SJSA1 (cell line): ENCODE results near the gene CNR1. TPM values are rescaled to one million over a fixed set of nuclear protein-coding genes. Genes with fewer than 3 reads are reported as not detected.

Experiments used
- DNase-seq, 2 experiments: peaks; one replicate each; pipeline ENCODE4 v3.0.0-alpha.2; 2015 to 2020; ENCODE audit warnings: low spot score in 2 of 2, low read depth in 1 of 2
- H3K27ac ChIP-seq: fragments of 250-450 bp; sonication (Bioruptor Pico); 2 replicates; pipeline ENCODE4 v1.5.1; 2020; ENCODE audit warnings: mild to moderate bottlenecking, moderate library complexity
- H3K27me3 ChIP-seq: fragments of 250-450 bp; sonication (Bioruptor Pico); replicated peaks from 2 replicates; pipeline ENCODE4 v1.5.1; 2020; ENCODE audit warnings: mild to moderate bottlenecking, moderate library complexity
- H3K36me3 ChIP-seq: fragments of 250-450 bp; sonication (Bioruptor Pico); 2 replicates; pipeline ENCODE4 v1.5.1; 2020; ENCODE audit warnings: mild to moderate bottlenecking
- H3K4me1 ChIP-seq: fragments of 250-450 bp; sonication (Bioruptor Pico); replicated peaks from 2 replicates; pipeline ENCODE4 v1.6.1; 2021; ENCODE audit warnings: mild to moderate bottlenecking
- H3K4me3 ChIP-seq: fragments of 250-450 bp; sonication (Bioruptor Pico); 2 replicates; pipeline ENCODE4 v1.5.1; 2020; ENCODE audit warnings: mild to moderate bottlenecking
- H3K9me3 ChIP-seq: fragments of 250-450 bp; sonication (Bioruptor Pico); replicated peaks from 2 replicates; pipeline ENCODE4 v1.5.1; 2020; ENCODE audit warnings: mild to moderate bottlenecking
- total RNA-seq: library from RNA; depleted of rRNA; stranded (reverse); fragments of >200 nt; shearing (Covaris generic); gene quantifications from 2 replicates; pipeline ENCODE4 v1.2.3, GENCODE V29; 2014; rRNA removed

CNR1 gene
- total RNA-seq, 1 experiment from 2014 or later = 0.24 TPM

DNA sequence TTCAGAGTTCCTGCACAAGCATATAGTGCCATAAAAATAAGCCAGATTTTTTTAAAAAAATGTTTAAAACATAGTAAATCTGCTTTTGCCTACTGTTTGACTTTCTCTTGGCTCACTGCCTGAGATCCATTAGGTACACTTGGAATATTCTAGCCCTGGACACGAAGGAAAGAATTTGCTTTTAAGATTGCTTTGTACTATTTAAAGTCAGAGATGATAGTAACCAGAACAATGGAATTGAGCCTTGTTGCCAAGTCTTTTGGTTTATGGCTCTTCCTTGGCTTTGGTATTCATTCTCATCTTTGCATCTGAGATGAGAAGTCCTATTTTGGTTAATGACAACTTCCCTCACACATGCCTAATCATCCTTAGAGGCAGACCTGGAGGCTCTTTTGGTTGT is 32.4 kb downstream of the CNR1 start:
- no peaks in the 10 kb centered on the region for H3K36me3 ChIP-seq
- H3K9me3 ChIP-seq = no peaks in the 10 kb centered on the region
- no peaks in the 10 kb centered on the region for H3K27me3 ChIP-seq
- DNase-seq = no peak
- no peak overlapping the region for H3K4me3 ChIP-seq
- no peaks in the 10 kb centered on the region for H3K4me1 ChIP-seq
- H3K27ac ChIP-seq = no peak overlapping the region

DNA sequence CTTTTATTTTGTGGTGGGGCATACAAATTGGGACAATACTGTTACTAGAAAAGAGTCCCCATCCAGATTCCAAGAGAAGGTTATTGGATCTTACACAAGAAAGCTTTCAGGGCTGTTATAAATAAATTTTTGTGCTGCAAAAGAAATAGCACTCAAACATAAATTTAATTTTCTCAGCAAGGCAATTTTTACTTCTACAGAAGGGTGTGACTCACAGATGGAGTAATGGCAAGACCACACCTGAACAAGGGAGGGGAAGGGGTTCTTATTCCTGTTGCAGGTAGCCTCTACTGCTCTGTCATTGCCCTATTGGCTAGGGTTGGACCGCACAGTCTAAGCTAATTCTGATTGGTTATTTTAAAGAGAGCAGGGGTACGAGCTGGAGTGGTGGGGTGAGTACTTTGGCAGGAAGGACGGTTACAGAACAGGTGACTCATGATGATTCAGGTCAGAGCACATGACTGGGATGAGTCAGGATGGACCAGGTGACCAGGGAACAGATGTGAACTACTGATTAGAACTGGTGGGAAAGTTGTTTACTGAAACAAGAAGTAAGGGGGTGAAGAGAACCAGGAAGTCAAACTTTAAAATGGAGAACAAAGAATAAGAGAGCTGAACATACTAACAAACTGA is 41.1 kb downstream of the CNR1 start:
- no peaks in the 10 kb centered on the region for H3K27me3 ChIP-seq
- no peak for DNase-seq

DNA sequence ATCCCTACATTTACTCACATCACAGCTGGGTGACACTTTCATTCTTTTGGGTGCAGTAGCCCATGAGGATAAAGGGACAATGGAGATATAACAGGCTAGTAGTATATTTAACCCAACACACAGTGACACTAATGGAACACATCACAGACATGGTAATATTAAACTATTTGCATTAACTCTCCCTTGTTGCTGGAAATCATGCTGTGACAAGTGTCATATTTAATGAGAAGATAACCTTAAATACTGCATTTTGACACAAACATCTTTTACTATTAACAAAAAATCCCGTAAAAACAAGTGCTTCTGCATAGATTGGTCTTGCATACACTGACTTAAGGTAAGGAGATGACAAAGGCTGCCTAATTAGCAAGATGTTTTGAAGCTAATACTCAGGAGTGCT is 45.5 kb downstream of the CNR1 start:
- H3K4me3 ChIP-seq = no peak overlapping the region
- no peak overlapping the region for H3K27ac ChIP-seq
- H3K27me3 ChIP-seq = no peaks in the 10 kb centered on the region
- H3K9me3 ChIP-seq = no peaks in the 10 kb centered on the region
- no peaks in the 10 kb centered on the region for H3K36me3 ChIP-seq
- no peaks in the 10 kb centered on the region for H3K4me1 ChIP-seq
- no peak for DNase-seq

More for the DNA sequence above, 41.1 kb downstream of the CNR1 start:
- Histone ChIP-seq H3K36me3 (no peaks in the 10 kb centered on the region), H3K27ac (no peak overlapping the region), H3K9me3 (no peaks in the 10 kb centered on the region), H3K4me1 (no peaks in the 10 kb centered on the region), H3K4me3 (no peak overlapping the region)

DNA sequence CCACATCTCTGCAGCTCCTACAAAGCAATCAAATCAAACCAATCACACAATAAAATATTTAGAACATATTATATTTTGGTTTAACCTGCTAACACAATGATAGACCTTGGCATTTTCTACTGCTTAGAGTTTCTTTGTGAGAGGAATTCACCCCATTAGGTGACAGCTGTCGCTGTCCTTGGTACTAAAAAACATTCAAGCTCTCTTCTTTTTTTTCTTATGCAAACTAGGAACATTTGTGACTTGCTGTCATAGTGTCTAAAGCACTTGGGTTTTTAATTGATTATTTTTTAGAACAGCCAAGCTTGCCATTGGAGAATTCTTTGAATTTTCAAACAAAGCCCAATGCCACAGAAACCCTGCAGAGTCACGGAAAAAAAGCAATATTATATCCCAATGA is 46.4 kb downstream of the CNR1 start:
- no peaks in the 10 kb centered on the region for H3K4me1 ChIP-seq
- DNase-seq = no peak
- H3K27me3 ChIP-seq = no peaks in the 10 kb centered on the region

DNA sequence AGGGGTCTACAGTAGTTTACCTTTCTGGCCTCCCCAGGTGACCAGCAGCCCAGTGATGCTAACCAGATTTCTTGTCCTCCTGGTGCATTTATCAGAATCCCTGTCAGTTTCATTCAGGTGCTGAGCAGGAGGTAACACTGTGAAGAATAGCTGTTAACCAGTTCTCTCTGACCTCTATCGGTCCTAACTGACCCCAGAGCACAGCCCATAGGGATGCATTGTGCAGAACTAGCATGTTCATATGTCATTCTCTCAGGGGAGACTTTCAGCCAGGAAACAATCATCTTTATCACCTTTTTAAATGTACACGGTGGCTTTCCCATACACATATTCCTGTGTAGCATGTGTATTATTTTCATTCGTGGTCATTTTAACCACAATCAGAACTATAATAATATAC is 49.9 kb downstream of the CNR1 start:
- H3K4me3 ChIP-seq = no peak overlapping the region
- no peaks in the 10 kb centered on the region for H3K4me1 ChIP-seq
- no peaks in the 10 kb centered on the region for H3K36me3 ChIP-seq
- H3K9me3 ChIP-seq = no peaks in the 10 kb centered on the region
- H3K27me3 ChIP-seq = 0 out of 2 replicates have a peak, but pooled peaks cover 5% of the 10 kb centered on the region
- no peak for DNase-seq
- H3K27ac ChIP-seq = no peak overlapping the region

More for the DNA sequence above, 46.4 kb downstream of the CNR1 start:
- Histone ChIP-seq H3K36me3 (no peaks in the 10 kb centered on the region), H3K9me3 (no peaks in the 10 kb centered on the region), H3K27ac (no peak overlapping the region), H3K4me3 (no peak overlapping the region)

DNA sequence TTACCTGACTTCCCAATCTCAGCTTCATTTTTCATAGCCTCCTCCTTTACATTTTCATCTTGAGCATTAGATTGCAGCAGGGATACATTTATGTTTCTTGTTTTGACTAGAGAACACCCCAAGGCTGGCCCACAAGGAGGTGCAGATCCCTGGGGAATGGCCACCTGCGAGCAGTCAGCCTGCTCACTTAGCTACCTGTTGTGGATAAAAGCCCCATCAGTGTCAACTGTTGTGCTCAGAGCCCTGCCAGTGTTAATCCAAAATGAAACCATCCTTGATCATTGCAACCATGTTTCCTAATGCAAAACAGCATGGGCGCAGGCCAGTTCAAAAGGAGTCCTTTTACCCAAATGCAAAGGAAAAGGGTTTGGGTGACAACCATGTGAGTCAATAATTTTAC is 50.8 kb downstream of the CNR1 start:
- Histone ChIP-seq H3K9me3 (no peaks in the 10 kb centered on the region), H3K27ac (no peak overlapping the region), H3K4me1 (no peaks in the 10 kb centered on the region), H3K27me3 (0 out of 2 replicates have a peak, but pooled peaks cover 5% of the 10 kb centered on the region), H3K36me3 (no peaks in the 10 kb centered on the region), H3K4me3 (no peak overlapping the region)
- no peak for DNase-seq

DNA sequence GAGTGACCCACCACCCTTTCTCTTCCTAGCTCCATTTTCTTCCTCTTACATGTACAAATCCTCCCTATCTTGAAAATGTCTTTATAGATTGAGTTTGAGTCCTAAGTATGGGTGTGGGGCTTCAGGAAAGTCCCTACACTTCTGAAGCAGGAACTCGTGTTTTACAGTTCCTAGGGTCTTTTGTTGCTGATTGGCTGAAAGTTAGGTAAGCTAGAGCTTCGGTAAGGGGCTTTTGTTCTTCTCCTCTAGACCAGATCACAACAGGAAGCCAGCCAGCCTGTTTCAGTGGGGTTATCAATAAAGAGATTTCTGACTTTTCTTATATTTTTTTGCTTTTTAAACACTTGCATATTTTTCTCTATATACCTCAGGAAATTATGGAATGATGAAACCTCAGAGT is 51.3 kb downstream of the CNR1 start:
- Histone ChIP-seq H3K4me3 (no peak overlapping the region), H3K36me3 (no peaks in the 10 kb centered on the region), H3K4me1 (no peaks in the 10 kb centered on the region), H3K27ac (no peak overlapping the region), H3K27me3 (0 out of 2 replicates have a peak, but pooled peaks cover 5% of the 10 kb centered on the region), H3K9me3 (no peaks in the 10 kb centered on the region)
- no peak for DNase-seq

DNA sequence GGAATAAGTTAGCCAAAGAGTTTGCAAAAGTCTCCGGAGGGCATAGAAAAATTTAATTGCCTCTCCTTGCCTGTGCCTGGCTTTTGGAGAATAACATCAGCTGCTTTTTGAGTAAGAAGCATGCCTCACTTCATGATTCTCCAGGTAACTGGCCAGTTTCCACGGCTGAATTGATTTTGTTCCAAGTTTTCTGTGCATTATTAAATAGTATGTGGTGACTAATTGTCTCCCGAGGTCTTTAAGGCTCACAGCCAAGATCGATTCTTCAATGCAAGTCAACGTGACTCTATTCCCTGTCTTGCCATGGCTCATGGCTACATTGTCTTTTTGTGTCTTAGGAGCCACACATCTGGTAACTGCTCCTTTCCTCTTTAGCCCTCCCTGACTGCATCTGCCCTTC is 54.2 kb downstream of the CNR1 start:
- Histone ChIP-seq H3K9me3 (no peaks in the 10 kb centered on the region), H3K4me3 (no peak overlapping the region), H3K27ac (no peak overlapping the region), H3K4me1 (no peaks in the 10 kb centered on the region), H3K36me3 (no peaks in the 10 kb centered on the region), H3K27me3 (0 out of 2 replicates have a peak, but pooled peaks cover 5% of the 10 kb centered on the region)
- DNase-seq = no peak

DNA sequence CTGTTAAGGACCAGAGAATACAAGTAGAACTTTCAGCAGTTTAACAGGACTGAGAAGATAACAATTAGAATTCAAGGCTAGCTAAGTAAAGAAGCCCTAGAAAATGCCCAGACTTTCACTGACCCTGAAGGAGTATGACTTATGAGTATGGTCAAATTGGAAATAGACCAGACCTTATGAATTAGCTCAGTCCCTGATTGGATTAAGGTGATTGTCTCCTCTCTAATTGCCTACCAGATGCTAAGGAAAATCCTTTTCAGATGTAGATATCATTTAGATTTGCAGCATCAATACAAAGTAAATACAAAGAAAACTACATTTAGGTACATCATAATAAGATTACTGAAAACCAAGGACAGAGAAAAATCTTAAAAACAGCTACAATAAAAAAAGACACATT is 58.9 kb downstream of the CNR1 start:
- Histone ChIP-seq H3K36me3 (no peaks in the 10 kb centered on the region), H3K27ac (no peak overlapping the region), H3K4me3 (no peak overlapping the region), H3K27me3 (peaks cover 4% of the 10 kb centered on the region; the same call in 1 of the 2 replicates), H3K4me1 (no peaks in the 10 kb centered on the region), H3K9me3 (no peaks in the 10 kb centered on the region)
- DNase-seq = no peak

DNA sequence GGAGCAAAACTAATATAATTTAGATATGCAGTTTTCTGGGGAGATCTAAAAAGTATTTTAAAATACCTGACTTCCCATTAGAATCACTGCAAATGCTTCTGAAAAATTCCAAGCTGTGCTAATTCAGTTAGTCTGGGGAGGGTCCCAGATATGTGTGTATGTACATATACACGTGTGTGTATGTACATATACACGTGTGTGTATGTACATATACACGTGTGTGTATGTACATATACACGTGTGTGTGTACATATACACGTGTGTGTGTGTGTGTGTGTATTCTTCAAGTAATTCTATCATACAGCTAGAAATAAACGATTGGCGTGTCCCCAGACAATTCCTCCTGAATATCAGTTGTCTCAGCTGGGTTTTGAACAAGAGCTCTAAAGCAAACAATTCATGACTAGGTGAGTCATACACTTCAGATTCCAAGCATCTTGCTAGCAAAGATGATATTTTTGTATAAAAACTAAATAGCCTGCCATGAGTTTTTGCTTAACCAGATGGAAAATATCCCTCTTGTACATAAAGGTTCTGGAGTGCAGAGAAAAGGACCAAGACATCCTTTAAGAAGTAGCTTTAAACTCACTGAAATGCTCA is 60.3 kb downstream of the CNR1 start:
- H3K36me3 ChIP-seq = no peaks in the 10 kb centered on the region

More for the DNA sequence above, 60.3 kb downstream of the CNR1 start:
- Histone ChIP-seq H3K9me3 (no peaks in the 10 kb centered on the region), H3K27ac (no peak overlapping the region), H3K4me3 (no peak overlapping the region), H3K4me1 (no peaks in the 10 kb centered on the region), H3K27me3 (no peaks in the 10 kb centered on the region; the same call in 1 of the 2 replicates)
- DNase-seq = no peak

Other genes with a start within 250 kb of the CNR1 start
- gene SPACA1, start 118.5 kb downstream of the CNR1 start, total RNA-seq = not detected in 2 replicates